ACHN (cell line): ENCODE results near the gene SNX18.

Source experiments
- DNase-seq: peaks from one replicate; pipeline ENCODE4 v3.0.0-alpha.2; 2015
- in situ Hi-C: cut with HindIII; loops from 2 replicates; pipeline ENCODE4 v1.10.0; 2017; ENCODE audit warnings: low sequenced_read_pairs, low pct_ligation_motif_present, low pct_unique_long_range_greater_than_20kb

Gene SNX18

DNA sequence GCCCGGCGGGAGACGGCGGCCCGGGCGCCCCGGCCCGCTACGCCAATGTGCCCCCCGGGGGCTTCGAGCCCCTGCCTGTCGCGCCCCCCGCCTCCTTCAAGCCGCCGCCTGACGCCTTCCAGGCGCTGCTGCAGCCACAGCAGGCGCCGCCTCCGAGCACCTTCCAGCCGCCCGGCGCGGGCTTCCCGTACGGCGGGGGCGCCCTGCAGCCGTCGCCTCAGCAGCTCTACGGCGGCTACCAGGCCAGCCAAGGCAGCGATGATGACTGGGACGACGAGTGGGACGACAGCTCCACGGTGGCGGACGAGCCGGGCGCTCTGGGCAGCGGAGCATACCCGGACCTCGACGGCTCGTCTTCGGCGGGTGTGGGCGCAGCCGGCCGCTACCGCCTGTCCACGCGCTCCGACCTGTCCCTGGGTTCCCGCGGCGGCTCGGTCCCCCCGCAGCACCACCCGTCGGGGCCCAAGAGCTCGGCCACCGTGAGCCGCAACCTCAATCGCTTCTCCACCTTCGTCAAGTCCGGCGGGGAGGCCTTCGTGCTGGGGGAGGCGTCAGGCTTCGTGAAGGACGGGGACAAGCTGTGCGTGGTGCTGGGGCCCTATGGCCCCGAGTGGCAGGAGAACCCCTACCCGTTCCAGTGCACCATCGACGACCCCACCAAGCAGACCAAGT, 723 bp downstream of the SNX18 start:
- in situ Hi-C loops: no loop called here
- DNase-seq: peak; percentile 24

DNA sequence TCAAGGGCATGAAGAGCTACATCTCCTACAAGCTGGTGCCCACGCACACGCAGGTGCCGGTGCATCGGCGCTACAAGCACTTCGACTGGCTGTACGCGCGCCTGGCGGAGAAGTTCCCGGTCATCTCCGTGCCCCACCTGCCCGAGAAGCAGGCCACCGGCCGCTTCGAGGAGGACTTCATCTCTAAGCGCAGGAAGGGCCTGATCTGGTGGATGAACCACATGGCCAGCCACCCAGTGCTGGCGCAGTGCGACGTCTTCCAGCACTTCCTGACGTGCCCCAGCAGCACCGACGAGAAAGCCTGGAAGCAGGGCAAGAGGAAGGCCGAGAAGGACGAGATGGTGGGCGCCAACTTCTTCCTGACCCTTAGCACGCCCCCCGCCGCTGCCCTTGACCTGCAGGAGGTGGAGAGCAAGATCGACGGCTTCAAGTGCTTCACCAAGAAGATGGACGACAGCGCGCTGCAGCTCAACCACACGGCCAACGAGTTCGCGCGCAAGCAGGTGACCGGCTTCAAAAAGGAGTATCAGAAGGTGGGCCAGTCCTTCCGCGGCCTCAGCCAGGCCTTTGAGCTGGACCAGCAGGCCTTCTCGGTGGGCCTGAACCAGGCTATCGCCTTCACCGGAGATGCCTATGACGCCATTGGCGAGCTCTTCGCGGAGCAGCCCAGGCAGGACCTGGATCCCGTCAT, 1.4 kb downstream of the SNX18 start:
- DNase-seq: no peak
- in situ Hi-C loops: no loop called here

GRCh38 chr5:54519509-54519876, 1.9 kb downstream of the SNX18 start:
- DNase-seq: no peak
- in situ Hi-C loops: no loop called here

GRCh38 chr5:54520438-54520846, 2.9 kb downstream of the SNX18 start:
- no peak for DNase-seq
- in situ Hi-C loops: no loop called here

- in situ Hi-C loops: no loop called here
- DNase-seq: no peak
These were observed 3.4 kb downstream of the SNX18 start for GRCh38 chr5:54520940-54521339.

DNA sequence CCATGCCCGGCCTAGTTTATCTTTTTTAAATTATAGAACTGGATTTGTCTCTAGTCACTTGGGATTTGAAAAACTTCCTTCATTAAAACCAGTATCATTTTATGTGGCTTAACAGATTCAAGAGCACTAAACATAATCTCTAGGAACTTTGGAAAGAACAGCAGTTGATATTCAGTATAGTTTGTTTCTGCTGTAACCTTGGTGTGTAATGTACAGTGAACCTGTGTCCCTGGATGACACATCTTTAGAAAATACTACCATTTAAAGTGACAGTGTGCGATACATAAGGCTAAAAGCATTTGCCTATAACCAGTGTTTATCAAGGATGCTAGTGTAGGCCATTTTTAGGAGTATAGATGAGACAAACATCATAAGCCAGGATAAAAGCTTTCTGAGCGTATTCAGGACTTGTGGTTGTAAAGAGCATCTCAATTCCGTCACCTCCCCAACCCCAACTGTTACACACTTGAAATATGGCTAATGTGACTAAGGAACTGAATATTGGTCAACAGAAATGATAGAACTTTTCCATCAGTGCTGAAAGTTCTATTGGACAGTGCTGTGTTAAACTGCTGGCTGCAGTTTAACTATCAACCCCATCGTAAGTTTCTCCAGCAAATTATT, 4.4 kb downstream of the SNX18 start:
- in situ Hi-C loops: no loop called here
- no peak for DNase-seq

- DNase-seq: no peak
- in situ Hi-C loops: no loop called here
These were observed 6.0 kb downstream of the SNX18 start for GRCh38 chr5:54523534-54523933.

DNA sequence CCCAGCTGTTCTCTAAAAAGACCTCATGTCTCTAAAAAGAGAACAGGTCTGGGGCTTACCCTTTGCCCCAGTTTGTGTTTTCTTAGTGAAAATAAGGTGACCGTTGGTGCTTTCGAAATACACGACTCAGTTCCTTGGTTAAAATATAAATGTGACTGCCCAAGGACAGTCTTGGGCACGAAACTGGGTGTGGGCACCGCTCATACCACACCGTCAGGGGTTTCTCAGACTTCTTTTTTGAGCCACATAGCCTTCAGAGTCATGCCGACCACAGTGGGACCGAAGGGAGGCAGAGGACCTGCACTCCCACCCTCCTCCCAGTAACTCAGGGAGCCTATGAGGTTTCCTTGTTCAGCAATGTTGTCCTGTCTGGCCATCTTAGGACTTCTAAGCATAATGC, 6.5 kb downstream of the SNX18 start:
- in situ Hi-C loops: no loop called here
- DNase-seq: no peak

- no peak for DNase-seq
- in situ Hi-C loops: no loop called here
These were observed 7.1 kb downstream of the SNX18 start for GRCh38 chr5:54524704-54525103.

DNA sequence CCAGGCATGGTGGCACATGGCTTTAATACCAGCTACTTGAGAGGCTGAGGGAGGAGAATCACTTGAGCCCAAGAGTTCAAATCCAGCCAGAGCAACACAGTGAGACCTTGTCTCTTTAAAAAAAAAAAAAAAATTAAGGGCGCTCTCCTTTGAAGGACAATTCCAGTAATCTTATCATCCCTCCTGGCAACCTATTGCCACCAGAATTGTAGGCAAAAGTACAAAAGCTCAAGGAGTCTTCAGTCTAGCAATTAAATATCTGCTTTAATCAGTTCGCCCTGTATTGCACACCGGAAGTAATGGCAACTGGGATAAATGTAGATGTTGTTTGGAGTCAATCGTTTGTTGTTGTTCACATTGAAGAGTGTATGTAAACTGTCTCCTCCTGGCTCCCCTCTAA, 7.7 kb downstream of the SNX18 start:
- no peak for DNase-seq
- in situ Hi-C loops: no loop called here

GRCh38 chr5:54525692-54526091, 8.1 kb downstream of the SNX18 start:
- DNase-seq: no peak
- in situ Hi-C loops: no loop called here

DNA sequence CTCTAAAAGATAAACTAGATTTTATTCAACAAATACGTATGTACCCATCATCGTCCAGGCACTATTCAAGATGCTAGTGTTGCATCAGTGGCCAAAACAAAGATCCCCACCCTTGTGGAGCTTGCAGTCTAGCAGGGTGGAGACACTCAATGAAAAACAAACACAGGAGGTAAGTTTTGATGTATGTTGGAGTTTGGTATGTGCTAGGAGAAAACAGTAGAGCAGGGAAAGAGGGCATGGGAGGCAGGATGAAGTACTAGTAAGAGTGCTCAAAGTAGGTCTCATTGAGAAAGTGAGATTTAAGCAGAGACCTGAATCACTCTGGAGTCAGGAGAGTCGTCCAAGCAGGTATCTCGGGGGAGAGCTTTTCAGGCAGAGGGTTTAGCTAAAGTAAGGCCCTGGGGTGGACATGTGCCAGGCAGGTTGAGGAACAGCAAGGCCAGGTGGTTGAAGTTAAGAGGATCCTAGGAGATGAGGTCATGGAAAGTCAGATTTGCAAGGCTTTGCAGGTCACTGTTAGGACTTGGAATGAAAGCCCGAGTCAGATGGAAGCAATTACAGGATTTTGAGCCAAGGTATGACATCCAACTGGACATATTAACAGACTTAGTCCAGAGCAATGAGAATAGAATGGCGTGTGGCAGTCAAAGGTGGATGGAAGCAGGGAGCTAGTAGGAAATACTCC, 9.2 kb downstream of the SNX18 start:
- in situ Hi-C loops: no loop called here

DNA sequence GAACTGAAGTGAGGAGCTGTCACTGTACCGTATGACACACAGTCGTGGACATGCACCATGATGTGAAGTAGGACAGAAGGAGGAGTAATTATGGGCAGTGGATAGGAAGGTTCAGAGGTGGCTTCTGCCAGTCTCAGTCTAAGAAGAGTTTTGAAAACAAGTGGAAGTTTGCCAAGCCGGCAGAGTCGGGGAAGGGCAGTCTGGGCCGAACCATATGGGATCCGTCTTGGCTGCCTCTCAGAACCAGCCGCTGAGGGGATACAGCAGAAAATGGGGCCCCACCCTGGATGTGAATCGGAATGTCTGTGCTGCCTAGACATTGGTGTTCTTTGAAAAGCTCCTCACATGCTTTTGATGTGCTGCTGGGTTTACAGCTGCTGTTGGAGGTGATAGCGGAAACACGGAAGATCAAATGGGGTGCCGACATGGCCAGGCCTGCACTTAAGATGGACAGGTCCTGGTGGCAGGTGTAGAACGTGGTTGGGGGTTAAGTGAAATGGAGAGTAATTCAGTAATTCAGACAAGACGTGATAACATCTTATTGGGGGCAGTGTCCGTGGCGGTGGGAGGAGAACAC, 11.2 kb downstream of the SNX18 start:
- no peak for DNase-seq
- in situ Hi-C loops: no loop called here

More for the DNA sequence above, 9.2 kb downstream of the SNX18 start:
- DNase-seq: no peak

DNA sequence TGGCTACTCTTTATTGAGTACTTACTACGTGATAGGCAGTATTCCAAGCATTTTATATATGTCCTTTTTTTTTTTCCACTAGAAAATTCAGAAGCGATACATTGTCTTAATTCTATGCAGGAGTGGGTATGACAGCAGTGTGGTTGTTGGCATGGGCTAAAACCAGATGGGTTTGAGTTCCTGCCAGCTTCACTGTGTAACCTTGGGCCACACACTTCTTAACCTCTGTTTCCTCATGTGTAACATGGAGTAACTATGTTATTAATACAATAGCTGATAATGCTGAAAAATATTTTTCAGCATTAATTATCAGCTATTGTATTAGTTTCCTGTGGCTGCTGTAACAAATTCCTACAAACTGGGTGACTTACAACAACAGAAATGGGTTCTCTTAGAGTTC, 12.0 kb downstream of the SNX18 start:
- no peak for DNase-seq
- in situ Hi-C loops: no loop called here

- no peak for DNase-seq
- in situ Hi-C loops: no loop called here
These were observed 14.0 kb downstream of the SNX18 start for GRCh38 chr5:54531546-54531945.

DNA sequence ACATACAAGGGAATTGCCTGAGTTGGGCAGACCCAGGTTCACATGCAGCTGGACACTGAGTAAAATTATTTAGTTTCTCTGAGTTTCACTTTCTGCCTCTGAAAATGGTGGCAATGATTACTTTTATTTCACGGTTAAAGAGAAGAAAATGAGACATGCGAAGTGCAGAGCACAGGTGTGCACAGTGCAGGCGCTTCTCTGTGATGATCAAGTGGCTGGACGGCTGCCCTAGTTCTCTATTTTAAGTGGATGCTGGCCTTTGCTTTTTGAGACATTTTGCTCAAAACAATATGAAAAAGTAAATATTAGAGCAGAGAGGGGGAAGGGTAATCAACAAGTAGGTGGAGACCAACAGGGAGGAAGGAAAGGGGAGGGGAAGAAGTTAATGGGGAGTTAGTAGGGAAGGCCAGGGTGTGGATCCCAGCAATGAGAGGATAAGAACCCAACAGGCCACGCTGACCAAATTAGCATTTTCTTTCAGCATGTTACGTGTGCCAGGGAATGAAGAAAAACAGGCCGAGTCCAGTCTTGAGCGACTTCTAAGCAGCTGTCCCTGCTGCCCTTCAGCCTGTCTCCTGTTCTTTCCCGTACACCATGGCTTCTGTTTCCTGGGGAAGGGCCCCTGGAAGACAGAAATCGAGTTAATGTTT, 16.1 kb downstream of the SNX18 start:
- DNase-seq: no peak
- in situ Hi-C loops: no loop called here

DNA sequence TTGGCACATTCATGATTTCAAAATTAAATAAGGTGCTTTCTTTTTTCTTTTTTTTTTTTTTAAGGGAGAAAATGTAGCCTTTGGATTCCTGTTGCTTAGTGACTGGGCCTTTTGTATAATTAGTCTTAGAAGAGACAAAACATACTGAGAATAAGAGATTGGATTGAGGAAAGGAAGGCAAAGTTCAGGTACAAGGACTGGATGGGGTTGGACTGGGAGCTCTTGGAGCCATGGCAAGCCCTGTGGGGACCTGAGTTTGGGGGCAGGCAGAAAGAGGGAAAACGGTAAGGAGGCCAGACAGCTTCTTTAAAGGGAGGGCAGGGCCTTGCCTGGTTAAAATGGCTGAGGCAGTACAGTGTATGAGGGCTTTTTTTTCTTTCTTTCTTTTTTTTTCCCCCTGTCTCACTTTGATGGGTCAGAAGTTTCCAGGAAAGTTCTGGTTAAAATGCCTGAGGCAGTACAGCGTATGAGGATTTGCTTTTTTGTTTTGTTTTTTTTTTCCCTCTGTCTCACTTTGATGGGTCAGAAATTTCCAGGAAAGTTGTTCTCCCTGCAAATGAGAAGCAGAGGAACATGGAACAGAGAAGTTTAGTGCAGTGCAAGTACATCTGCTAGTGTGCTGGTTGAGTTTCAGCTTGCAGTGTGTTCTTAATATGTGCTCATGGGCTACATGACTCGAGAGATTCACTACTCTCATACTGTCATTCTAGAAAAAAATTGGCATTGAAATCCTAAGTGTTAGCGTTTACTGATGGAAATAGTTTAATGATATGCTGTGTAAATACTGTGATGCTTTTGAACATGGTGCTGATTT, 16.8 kb downstream of the SNX18 start:
- in situ Hi-C loops: no loop called here
- DNase-seq: no peak
